H1 (cell line): ENCODE data around the gene MRPL20. TPM values are rescaled to one million over a fixed set of nuclear protein-coding genes. Genes with fewer than 3 reads are reported as not detected.

Experiments used
- BCL11A ChIP-seq, 2 experiments: IDR thresholded peaks; one replicate each; pipeline ENCODE4 v1.6.1; 2011; ENCODE audit warnings: low read depth in 2 of 2, low read length in 2 of 2, mild to moderate bottlenecking in 2 of 2
- POLR2A ChIP-seq, 2 experiments: IDR thresholded peaks; 1 replicate in 1 of 2; 2 replicates in 1 of 2; pipeline ENCODE4 v1.6.1; 2011; ENCODE audit warnings: low read depth in 2 of 2, low read length in 2 of 2, mild to moderate bottlenecking in 2 of 2; ENCODE audit errors: control extremely low read depth in 1 of 2
- SAP30 ChIP-seq: fragments of 300-600 bp; sonication (generic); IDR thresholded peaks from 2 replicates; pipeline ENCODE4 v1.7.1; 2012; ENCODE audit warnings: low read length, moderate library complexity, mild to moderate bottlenecking, inconsistent platforms; ENCODE audit not compliant: insufficient read depth, insufficient replicate concordance
- SRF ChIP-seq: IDR thresholded peaks from 2 replicates; pipeline ENCODE4 v1.6.1; 2011; ENCODE audit warnings: mild to moderate bottlenecking, low read depth, low read length, moderate library complexity
- polyA plus RNA-seq, 7 experiments: library from polyadenylated mRNA; depleted of rRNA in 3 of 7; stranded (reverse) in 5 of 7; unstranded in 2 of 7; fragments of >200 nt in 5 of 7; fragments of 200-250 nt in 2 of 7; gene quantifications; 1 replicate in 5 of 7; 2 replicates in 1 of 7; 4 replicates in 1 of 7; pipeline versions ENCODE4 v1.2.1 to v1.2.3, GENCODE V29; 2011 to 2013; ENCODE audit warnings: missing spikeins in 2 of 7, mixed read lengths in 2 of 7
- total RNA-seq: library from RNA; stranded (reverse); fragmentation: NEBNext Ultra II Directional; extraction: Animal tissue kit (Norgen Biotek cat#: 25700); gene quantifications from 2 replicates; pipeline ENCODE4 v1.2.1, GENCODE V29; 2021

Gene MRPL20
- total and polyA plus RNA-seq, 2 of the 8 experiments (the other 6 are each of a cell fraction or from before 2014, with no cell fraction given), result 126 to 151 TPM

DNA sequence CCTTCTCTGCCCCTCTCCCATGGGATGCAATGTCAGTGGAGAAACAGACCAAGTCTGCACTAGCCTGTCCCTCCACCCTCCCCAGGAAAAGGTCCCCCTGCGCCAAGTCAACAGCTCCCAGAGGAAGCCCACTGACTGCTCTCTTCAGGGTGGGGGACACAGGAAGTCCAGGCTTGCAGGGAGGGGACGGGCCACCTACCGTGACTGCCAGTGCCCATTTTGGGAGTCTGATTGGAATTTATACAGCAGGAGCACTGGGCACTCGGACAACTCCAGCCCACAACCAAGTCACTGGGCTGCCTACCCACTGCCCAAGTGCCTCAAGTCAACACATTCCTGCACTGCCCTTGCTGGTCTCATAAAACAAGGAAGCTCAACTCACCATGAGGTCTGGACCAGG, 14.1 kb downstream of the MRPL20 start (continued):
- TF ChIP-seq SAP30 (no peak), POLR2A (IDR thresholded peaks at IDR 0.05; ENCODE audit: control extremely low read depth in 1 of 2, low read depth in 2 of 2, low read length in 2 of 2) (no peak), BCL11A (IDR thresholded peaks at IDR 0.05; ENCODE audit: low read depth in 2 of 2, low read length in 2 of 2) (no peak), SRF (no peak)
